IPS-18c (cell line): ENCODE data around the gene LYPLAL1.
"Not testable (repeated sequence)": the region's sequence is repeated elsewhere in the genome, so short reads cannot be mapped to it uniquely, and the experiment has no call there.

Experiments
- H3K4me3 ChIP-seq: 2 replicates; pipeline ENCODE4 v1.7.0; 2013; ENCODE audit warnings: low read depth, mild to moderate bottlenecking, low read length, moderate library complexity; ENCODE audit not compliant: insufficient read depth
- H3K9me3 ChIP-seq: one replicate; pipeline ENCODE4 v1.6.1; 2013; ENCODE audit warnings: mild to moderate bottlenecking, low read length, moderate library complexity; ENCODE audit not compliant: control insufficient read depth, insufficient read depth

Gene LYPLAL1

DNA sequence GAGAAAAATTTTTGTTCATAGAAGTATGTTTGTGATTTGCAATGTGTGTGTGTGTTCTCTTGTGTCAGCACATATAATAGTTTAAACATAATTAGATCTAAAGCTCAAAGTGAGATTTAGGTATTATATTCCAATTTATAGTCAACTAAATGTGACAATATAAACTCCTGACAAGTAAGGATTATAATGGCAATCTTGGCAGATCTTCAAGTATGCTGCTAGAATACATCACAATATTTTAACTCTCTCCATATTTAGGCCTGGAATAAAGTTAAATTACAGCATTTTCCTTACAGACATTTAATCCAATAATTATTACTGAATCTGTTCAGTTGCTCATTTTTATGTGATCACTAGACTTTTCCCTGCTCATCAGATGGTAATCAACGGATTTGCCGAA, 65.8 kb downstream of the LYPLAL1 start:
- Histone ChIP-seq H3K4me3 (no peak overlapping the region), H3K9me3 (no peaks in the 10 kb centered on the region)

DNA sequence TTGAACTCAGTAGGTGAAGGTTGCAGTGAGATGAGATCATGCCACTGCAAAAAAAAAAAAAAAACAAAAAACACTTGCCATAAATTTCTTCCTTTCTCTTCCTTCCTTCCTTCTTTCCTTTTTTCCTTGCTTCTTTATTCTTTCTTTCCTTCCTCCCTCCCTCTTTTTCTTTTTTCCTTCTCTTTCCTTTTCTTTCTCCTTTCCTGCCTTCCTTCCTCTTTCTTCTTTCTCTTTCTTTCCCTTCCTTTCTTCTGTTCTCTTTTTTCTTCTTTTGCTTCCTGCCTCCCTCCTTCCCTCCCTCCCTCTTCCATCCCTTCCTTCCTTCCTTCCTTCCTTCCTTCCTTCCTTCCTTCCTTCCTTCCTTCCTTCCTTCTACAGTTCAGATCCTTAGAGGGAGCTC, 71.2 kb downstream of the LYPLAL1 start:
- H3K9me3 ChIP-seq, result no peaks in the 10 kb centered on the region
- H3K4me3 ChIP-seq, result no peak overlapping the region

DNA sequence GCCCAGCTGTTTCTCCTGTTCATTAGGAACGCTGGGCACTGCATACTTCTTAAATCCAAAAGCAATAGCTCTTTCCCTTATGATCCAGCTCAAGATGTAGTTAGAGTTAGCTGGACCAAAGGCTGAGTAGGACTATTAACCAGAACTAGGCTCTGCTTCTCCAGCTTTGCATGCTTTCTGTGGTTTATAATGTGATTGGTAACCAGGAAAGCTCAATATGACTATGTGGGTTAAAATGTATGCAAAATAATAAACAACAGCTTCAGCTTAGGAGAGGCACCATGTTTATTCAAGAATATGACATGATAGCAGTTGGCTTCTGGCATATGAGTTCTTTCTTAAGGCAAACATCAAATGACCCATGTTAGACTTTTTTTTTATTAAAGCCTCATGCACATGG, 73.8 kb downstream of the LYPLAL1 start:
- no peak overlapping the region for H3K4me3 ChIP-seq
- H3K9me3 ChIP-seq, result no peaks in the 10 kb centered on the region

- not testable (repeated sequence) for H3K4me3 ChIP-seq
Measured at GRCh38 chr1:219250468-219250867, 76.8 kb downstream of the LYPLAL1 start.

GRCh38 chr1:219257751-219258150, 84.1 kb downstream of the LYPLAL1 start:
- no peaks in the 10 kb centered on the region for H3K9me3 ChIP-seq
- H3K4me3 ChIP-seq, result no peak overlapping the region

More at GRCh38 chr1:219250468-219250867, 76.8 kb downstream of the LYPLAL1 start:
- H3K9me3 ChIP-seq, result not testable (repeated sequence)

DNA sequence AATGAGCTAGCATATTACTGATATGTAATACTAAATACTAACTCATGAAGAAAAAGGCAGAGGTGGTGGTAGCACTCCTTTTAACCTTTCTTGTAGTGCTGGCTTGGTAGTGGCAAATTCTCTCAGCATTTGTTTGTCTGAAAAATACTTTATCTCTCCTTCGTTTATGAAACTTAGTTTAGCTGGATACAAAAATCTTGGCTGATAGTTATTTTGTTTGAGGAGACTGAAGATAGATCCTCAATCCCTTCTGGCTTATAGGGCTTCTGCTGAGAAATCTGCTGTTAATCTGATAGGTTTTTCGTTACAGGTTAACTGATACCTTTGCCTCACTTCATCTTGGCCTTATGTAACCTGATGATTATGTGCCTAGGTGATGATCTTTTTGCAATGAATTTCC, 87.8 kb downstream of the LYPLAL1 start:
- Histone ChIP-seq H3K4me3 (no peak overlapping the region), H3K9me3 (no peaks in the 10 kb centered on the region)
